DND-41 (cell line): Measurements from ENCODE around the gene PNMT.

Experiments used
- EZH2 ChIP-seq: IDR thresholded peaks from 3 replicates; pipeline ENCODE4 v1.6.1; 2012; ENCODE audit warnings: borderline replicate concordance, low read depth, mild to moderate bottlenecking, moderate library complexity, low read length, inconsistent platforms; ENCODE audit not compliant: severe bottlenecking
- TF ChIP-seq, protein P1 (sequence below): IDR thresholded peaks from 2 replicates; pipeline ENCODE4 v1.5.1; 2012; ENCODE audit warnings: borderline replicate concordance, low read length, moderate library complexity, mild to moderate bottlenecking; ENCODE audit not compliant: poor library complexity, severe bottlenecking; ENCODE audit errors: extremely low read depth

DNA sequence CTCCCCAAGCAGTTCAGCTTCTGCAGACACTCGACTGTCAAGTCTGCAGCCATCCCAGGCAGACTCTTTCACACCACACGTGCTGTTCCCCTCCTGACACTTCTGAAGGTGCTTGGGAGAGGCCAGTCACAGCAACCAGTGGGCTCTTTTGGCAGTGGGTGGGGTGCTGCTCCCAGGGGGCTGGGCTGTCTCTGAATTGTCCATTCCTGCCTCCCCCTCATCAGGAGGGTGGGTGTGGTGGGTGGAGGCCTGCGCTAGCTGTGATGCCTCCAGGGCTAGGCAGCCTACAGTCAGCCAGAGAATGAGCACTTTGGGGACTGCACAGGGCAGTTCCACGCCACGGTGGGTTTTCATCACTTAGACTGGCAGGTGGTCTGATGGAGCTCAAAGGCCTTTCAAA, 21.0 kb upstream of the PNMT start:
- TF ChIP-seq, protein P1, sequence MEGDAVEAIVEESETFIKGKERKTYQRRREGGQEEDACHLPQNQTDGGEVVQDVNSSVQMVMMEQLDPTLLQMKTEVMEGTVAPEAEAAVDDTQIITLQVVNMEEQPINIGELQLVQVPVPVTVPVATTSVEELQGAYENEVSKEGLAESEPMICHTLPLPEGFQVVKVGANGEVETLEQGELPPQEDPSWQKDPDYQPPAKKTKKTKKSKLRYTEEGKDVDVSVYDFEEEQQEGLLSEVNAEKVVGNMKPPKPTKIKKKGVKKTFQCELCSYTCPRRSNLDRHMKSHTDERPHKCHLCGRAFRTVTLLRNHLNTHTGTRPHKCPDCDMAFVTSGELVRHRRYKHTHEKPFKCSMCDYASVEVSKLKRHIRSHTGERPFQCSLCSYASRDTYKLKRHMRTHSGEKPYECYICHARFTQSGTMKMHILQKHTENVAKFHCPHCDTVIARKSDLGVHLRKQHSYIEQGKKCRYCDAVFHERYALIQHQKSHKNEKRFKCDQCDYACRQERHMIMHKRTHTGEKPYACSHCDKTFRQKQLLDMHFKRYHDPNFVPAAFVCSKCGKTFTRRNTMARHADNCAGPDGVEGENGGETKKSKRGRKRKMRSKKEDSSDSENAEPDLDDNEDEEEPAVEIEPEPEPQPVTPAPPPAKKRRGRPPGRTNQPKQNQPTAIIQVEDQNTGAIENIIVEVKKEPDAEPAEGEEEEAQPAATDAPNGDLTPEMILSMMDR = no peak
- no peak for TF ChIP-seq EZH2
